Adipocyte (in vitro differentiated cells): ENCODE data around the gene COLEC11.

ENCODE experiments used
- DNase-seq: peaks from one replicate; pipeline ENCODE4 v3.0.0-alpha.2; 2015; ENCODE audit warnings: low read depth
- H3K27me3 ChIP-seq: replicated peaks from 2 replicates; pipeline ENCODE4 v1.7.0; 2013; ENCODE audit warnings: mild to moderate bottlenecking, low read length, moderate library complexity; ENCODE audit not compliant: control insufficient read depth, insufficient read depth
- H3K36me3 ChIP-seq: 2 replicates; pipeline ENCODE4 v1.7.0; 2013; ENCODE audit warnings: low read length, mild to moderate bottlenecking, moderate library complexity; ENCODE audit not compliant: control insufficient read depth, insufficient read depth, severe bottlenecking
- H3K4me1 ChIP-seq: 2 replicates; pipeline ENCODE4 v1.7.0; 2013; ENCODE audit warnings: mild to moderate bottlenecking, low read length, moderate library complexity; ENCODE audit not compliant: control insufficient read depth, insufficient read depth
- H3K4me3 ChIP-seq: 2 replicates; pipeline ENCODE4 v1.7.0; 2013; ENCODE audit warnings: mild to moderate bottlenecking, low read length, moderate library complexity
- H3K9ac ChIP-seq: 2 replicates; pipeline ENCODE4 v1.7.0; 2013; ENCODE audit warnings: mild to moderate bottlenecking, low read length, moderate library complexity
- H3K9me3 ChIP-seq: 2 replicates; pipeline ENCODE4 v1.7.0; 2013; ENCODE audit warnings: mild to moderate bottlenecking, low read length, moderate library complexity; ENCODE audit not compliant: control insufficient read depth

COLEC11 gene

DNA sequence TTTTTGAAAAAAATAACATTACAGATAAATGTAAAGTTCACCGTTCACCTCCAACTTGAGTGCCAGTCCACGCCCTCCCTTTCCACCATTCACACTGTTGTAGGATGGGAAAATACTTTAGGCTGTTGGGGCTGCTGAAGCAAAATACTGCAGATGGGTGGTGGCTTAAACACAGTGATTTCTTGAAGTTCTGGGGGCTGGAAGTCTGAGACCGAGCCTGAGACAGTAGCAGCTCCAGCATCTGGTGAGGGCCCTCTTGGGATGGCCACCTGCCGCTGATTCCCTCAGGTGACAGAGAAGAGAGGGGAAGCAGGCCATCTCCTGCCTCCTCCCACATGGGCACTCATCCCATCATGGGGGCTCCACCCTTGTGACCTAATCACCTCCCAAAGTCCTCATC, 80.8 kb downstream of the COLEC11 start:
- DNase-seq = no peak
- no peak overlapping the region for H3K4me3 ChIP-seq
- peaks cover 18% of the 10 kb centered on the region for H3K27me3 ChIP-seq
- no peak overlapping the region for H3K9ac ChIP-seq
- H3K36me3 ChIP-seq = no peaks in the 10 kb centered on the region
- H3K9me3 ChIP-seq = no peaks in the 10 kb centered on the region
- H3K4me1 ChIP-seq = no peaks in the 10 kb centered on the region

DNA sequence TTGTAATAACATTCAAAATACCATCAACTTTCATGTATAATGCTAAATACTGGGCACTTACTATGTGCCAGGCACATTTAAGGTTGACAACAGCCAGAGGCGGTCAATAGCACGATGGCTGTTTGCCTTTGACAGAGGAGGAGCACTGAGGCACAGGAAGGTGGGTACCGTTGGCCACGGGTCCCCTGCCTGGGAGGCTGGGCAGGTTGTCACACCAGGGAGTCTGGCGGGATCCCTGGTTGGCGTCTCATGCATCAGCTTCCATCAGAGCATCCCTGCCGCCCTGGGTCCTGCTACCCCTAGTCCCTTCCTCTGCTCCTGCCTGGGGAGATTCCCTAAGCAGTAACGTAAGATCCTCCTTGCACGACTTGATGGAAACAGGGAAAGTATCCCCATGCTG, 82.5 kb downstream of the COLEC11 start:
- DNase-seq = no peak

DNA sequence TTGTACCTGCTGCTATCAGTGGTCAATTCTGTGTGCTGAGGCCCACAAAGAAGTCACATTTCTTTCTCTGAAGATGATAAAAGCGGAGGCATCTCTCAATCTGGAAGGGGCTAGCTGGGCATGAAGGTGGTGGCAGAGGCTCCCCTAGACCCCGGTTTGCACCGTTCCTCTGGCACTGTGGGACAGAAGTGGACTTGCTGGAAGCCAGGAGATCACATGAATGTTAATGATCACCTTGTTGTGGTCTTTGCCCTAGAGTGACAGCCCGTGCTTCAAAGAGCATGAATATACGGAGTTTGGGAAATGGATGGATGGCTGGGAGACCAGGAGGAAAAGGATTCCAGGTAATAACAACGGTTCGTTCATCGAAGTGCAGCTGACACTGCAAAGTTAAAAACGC, 83.3 kb downstream of the COLEC11 start:
- H3K36me3 ChIP-seq = no peaks in the 10 kb centered on the region
- H3K27me3 ChIP-seq = peaks cover 12% of the 10 kb centered on the region
- no peaks in the 10 kb centered on the region for H3K9me3 ChIP-seq
- H3K9ac ChIP-seq = no peak overlapping the region
- H3K4me3 ChIP-seq = no peak overlapping the region
- no peak for DNase-seq
- no peaks in the 10 kb centered on the region for H3K4me1 ChIP-seq

More for the DNA sequence above, 82.5 kb downstream of the COLEC11 start:
- Histone ChIP-seq H3K4me1 (no peaks in the 10 kb centered on the region), H3K9me3 (no peaks in the 10 kb centered on the region), H3K27me3 (peaks cover 12% of the 10 kb centered on the region), H3K4me3 (no peak overlapping the region), H3K9ac (no peak overlapping the region), H3K36me3 (no peaks in the 10 kb centered on the region)

DNA sequence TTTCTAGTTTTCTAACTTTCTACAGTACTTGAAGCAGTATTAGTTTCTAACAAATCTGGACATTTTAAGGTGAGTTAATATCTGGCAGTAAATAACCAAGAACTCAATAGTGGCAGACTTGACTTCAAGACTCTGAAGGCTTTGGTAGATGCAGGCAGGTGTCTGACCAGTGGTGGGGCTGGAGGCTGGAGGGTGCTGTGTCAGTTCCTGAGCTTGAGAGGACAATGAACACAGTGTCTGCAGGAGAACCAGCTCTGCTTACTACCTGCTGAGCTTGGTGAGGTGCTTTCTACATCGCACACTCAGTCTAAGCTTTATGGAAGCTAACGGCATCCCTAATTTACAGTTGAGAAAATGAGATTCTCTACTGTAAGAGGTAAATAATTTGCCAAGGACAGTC, 84.3 kb downstream of the COLEC11 start:
- no peaks in the 10 kb centered on the region for H3K4me1 ChIP-seq
- no peaks in the 10 kb centered on the region for H3K9me3 ChIP-seq
- no peak overlapping the region for H3K4me3 ChIP-seq

DNA sequence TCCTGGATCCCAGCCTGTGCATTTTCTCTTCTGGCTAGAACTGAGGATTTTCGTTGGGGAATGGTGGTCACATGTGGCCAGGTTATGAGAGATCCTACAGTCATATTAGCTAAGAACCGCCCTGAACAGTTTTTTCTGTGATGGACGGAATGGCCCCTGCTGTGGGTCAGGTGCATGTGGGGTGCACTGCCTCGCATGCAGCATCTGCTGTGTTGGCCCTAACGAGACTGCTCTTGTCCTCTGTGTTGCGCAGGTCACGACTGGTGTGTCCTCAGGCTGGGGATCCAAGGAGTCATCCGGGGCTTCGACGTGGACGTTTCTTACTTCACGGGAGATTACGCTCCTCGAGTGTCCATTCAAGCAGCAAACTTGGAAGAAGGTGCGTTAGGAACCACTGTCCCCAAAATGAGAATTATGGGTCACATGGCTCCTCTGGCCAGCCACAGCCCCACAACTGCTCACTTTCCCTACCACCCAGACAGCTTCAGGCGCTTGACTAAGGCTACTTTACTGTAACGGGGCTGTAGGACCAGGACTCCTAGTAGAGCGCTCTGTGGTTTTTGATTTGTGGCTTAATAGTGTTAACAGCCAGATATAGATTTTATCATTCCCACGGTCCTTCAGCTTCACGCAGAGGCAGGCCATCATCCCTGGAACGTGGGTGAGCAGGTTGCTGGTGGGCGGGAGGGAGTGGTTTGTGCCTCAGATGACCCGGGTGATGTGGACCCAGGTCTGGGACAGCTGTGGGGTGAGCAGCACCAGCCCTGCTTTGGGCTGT, 84.9 kb downstream of the COLEC11 start:
- Histone ChIP-seq H3K36me3 (no peaks in the 10 kb centered on the region), H3K4me3 (no peak overlapping the region), H3K27me3 (peaks cover 12% of the 10 kb centered on the region), H3K9ac (no peak overlapping the region), H3K4me1 (no peaks in the 10 kb centered on the region), H3K9me3 (no peaks in the 10 kb centered on the region)
- no peak for DNase-seq

More for the DNA sequence above, 84.3 kb downstream of the COLEC11 start:
- peaks cover 12% of the 10 kb centered on the region for H3K27me3 ChIP-seq
- H3K9ac ChIP-seq = no peak overlapping the region
- H3K36me3 ChIP-seq = no peaks in the 10 kb centered on the region
- DNase-seq = no peak

DNA sequence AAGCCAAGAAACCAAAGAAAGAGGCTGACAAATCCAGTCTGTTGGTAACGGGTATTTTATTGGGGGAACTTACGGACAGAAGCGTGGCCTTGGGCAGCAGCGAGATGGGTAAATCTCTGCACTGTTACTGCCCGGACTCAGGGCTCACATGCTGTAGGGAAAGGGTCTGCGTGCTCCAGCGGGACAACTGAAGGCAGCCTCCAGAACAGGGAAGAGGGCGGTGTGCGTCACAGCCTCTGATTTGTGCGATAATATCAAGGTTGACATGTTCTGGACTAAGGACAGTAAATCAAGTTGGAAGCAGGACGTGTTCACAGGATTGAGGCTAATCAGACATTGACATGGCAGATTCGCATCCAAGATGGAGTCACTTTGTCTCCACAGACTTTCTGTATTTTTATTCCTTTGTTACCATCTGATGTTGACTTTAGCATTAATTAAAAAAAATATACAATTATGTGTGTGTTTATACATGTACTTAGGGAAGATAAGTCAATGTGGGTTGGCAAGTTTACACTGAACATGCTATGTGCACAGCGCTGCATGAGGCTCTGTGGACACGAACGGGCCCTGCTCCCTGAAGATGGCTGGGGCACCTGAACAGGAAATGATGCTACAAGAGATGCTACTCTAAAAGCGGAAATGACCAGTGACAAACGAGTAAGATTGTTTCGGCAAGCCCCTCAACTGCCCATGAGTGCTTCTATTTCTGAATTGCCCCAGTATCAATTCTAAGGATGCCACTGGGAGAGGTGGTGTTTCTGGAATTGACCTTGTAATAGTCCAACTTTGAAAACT, 85.8 kb downstream of the COLEC11 start:
- no peak overlapping the region for H3K4me3 ChIP-seq
- no peaks in the 10 kb centered on the region for H3K4me1 ChIP-seq
- H3K9ac ChIP-seq = no peak overlapping the region
- H3K9me3 ChIP-seq = no peaks in the 10 kb centered on the region
- H3K27me3 ChIP-seq = peaks cover 12% of the 10 kb centered on the region
- no peaks in the 10 kb centered on the region for H3K36me3 ChIP-seq
- no peak for DNase-seq

DNA sequence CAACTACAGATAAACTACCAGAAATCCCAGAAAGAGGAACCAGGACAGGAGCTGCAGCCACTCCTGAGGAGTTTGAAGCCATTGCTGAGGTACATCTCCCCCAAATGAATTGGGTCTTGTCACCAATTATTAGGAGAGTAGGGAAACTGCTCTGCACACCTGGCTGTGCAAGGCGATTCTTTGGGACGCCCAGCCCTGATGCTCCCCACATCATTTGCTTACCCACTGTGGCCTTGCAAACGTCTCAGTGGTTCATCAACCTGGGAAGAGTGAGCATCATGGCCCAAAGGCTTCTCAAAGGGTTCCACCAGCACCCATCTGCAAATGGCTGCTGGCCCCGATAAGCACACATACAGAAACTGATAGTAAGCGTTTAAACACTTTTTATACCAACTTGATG, 86.7 kb downstream of the COLEC11 start:
- no peak overlapping the region for H3K9ac ChIP-seq
- no peak overlapping the region for H3K4me3 ChIP-seq
- peaks cover 4% of the 10 kb centered on the region for H3K9me3 ChIP-seq
- H3K27me3 ChIP-seq = peaks cover 12% of the 10 kb centered on the region
- DNase-seq = no peak
- no peaks in the 10 kb centered on the region for H3K36me3 ChIP-seq
- H3K4me1 ChIP-seq = no peaks in the 10 kb centered on the region

DNA sequence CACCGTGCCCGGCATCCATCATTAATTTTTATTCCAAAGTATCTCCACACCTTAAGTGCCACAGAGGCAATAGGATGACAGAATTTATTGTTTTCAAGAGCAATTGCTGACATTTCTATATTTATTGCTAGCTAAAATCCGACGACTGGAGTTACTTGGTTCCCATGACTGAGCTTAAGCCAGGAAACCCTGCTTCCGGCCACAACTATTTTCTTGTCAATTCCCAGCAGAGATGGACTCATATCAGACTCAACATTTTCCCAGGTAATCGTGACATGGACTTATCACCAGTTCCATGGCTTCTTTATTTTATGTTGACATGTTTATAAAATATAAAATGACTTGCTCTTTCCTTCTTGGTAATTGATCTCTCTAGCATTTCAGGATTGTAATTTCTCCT, 87.9 kb downstream of the COLEC11 start:
- DNase-seq = no peak
- Histone ChIP-seq H3K9me3 (peaks cover 4% of the 10 kb centered on the region), H3K27me3 (peaks cover 12% of the 10 kb centered on the region), H3K9ac (no peak overlapping the region), H3K4me1 (no peaks in the 10 kb centered on the region), H3K36me3 (no peaks in the 10 kb centered on the region), H3K4me3 (no peak overlapping the region)

DNA sequence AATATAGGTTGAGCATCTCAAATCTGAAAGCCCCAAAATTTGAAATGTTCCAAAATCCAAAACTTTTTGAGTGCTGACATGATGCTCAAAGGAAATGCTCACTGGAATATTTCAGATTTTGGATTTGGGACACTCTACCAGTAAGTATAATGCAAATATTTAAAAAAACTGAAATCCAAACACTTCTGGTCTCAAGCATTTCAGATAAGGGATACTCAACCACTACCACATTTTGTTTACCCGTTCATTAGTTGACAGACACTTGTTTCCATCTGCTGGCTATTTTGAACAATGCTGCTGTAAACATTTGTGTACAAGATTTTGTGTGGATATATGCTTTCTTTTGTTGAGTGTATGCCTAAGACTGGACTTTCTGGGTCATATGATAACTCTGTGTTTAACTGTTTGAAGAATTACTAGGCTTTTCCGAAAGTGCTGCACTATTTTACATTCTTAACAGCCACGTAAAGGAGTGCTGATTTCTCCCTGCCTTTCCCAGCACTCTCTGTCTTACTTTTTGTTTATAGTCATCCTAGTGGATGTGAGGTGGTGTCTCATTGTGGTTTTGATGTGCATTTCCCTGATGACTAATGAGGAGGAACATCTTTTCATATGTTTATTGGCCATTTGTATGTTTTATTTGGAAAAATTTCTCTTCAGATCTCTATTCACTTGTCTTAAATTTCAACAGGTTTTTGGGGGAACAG, 89.0 kb downstream of the COLEC11 start:
- H3K36me3 ChIP-seq = no peaks in the 10 kb centered on the region
- no peak overlapping the region for H3K4me3 ChIP-seq
- no peak for DNase-seq
- peaks cover 4% of the 10 kb centered on the region for H3K9me3 ChIP-seq
- H3K9ac ChIP-seq = no peak overlapping the region
- H3K4me1 ChIP-seq = no peaks in the 10 kb centered on the region
- peaks cover 12% of the 10 kb centered on the region for H3K27me3 ChIP-seq

DNA sequence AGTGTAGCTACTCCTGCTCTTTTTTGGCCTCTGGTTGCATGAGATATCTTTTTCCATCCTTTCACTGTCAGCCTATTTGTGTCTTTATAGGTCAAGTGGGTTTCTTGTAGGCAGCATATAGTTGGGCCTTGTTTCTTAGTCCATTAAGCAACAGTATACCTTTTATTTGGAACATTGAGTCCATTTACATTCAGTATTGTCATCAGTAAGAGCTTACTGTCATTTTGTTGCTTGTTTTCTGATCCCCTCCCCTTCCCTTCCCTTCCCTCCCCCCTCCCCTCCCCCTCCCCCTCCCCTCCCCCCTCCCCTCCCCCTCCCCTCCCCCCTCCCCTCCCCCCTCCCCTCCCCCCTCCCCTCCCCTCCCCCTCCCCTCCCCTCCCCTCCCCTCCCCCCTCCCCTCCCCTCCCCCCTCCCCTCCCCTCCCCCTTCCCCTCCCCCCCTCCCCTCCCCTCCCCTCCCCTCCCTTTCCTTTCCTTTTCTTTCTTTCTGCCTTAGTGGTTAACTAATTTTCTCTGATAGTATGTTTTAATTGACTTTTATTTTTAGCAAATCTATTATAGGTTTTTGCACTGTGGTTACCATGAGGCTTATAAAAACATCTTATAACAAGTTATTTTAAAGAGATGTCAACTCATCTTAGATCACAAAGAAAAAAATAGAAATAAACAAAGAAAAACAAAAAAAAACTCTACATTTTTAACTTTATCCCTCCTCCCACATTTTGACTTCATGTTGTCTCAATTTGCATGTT, 95.3 kb downstream of the COLEC11 start:
- H3K36me3 ChIP-seq = no peaks in the 10 kb centered on the region
- H3K4me3 ChIP-seq = no peak overlapping the region
- DNase-seq = no peak
- H3K4me1 ChIP-seq = no peaks in the 10 kb centered on the region
- peaks cover 5% of the 10 kb centered on the region for H3K27me3 ChIP-seq
- peaks cover 10% of the 10 kb centered on the region for H3K9me3 ChIP-seq
- H3K9ac ChIP-seq = no peak overlapping the region
